Measurements from ENCODE around the gene FRMD1.

Gene FRMD1

GRCh38 chr6:168120390-168121302 lies 41.6 kb upstream of the FRMD1 start:
- Histone ChIP-seq H3K27me3 (replicated peaks; ENCODE audit: control insufficient read depth, insufficient read depth, low read length) (no peaks in the 10 kb centered on the region), H3K36me3 (ENCODE audit: control insufficient read depth, insufficient read depth, low read length) (no peaks in the 10 kb centered on the region), H3K4me3 (replicated peaks; ENCODE audit: low read depth, low read length) (no peak overlapping the region)
- no peak for DNase-seq (ENCODE audit: extremely low read depth, insufficient read length)
- no peak for TF ChIP-seq CTCF (IDR thresholded peaks at IDR 0.05; ENCODE audit: insufficient read depth, low read length, poor library complexity, severe bottlenecking)

GRCh38 chr6:168119539-168119938 lies 40.5 kb upstream of the FRMD1 start:
- TF ChIP-seq CTCF (IDR thresholded peaks at IDR 0.05; ENCODE audit: insufficient read depth, low read length, poor library complexity, severe bottlenecking) = no peak
- no peaks in the 10 kb centered on the region for H3K27me3 ChIP-seq (replicated peaks; ENCODE audit: control insufficient read depth, insufficient read depth, low read length)
- DNase-seq (ENCODE audit: extremely low read depth, insufficient read length) = no peak
- H3K36me3 ChIP-seq (ENCODE audit: control insufficient read depth, insufficient read depth, low read length) = no peaks in the 10 kb centered on the region
- H3K4me3 ChIP-seq (replicated peaks; ENCODE audit: low read depth, low read length) = no peak overlapping the region

- no peak for TF ChIP-seq CTCF (IDR thresholded peaks at IDR 0.05; ENCODE audit: insufficient read depth, low read length, poor library complexity, severe bottlenecking)
- no peak for DNase-seq (ENCODE audit: extremely low read depth, insufficient read length)
- no peak overlapping the region for H3K4me3 ChIP-seq (replicated peaks; ENCODE audit: low read depth, low read length)
- no peaks in the 10 kb centered on the region for H3K36me3 ChIP-seq (ENCODE audit: control insufficient read depth, insufficient read depth, low read length)
- no peaks in the 10 kb centered on the region for H3K27me3 ChIP-seq (replicated peaks; ENCODE audit: control insufficient read depth, insufficient read depth, low read length)
Measured at GRCh38 chr6:168118935-168119334, 39.9 kb upstream of the FRMD1 start.

- Histone ChIP-seq H3K27me3 (replicated peaks; ENCODE audit: control insufficient read depth, insufficient read depth, low read length) (no peaks in the 10 kb centered on the region), H3K4me3 (replicated peaks; ENCODE audit: low read depth, low read length) (no peak overlapping the region), H3K36me3 (ENCODE audit: control insufficient read depth, insufficient read depth, low read length) (no peaks in the 10 kb centered on the region)
- no peak for TF ChIP-seq CTCF (IDR thresholded peaks at IDR 0.05; ENCODE audit: insufficient read depth, low read length, poor library complexity, severe bottlenecking)
- DNase-seq (ENCODE audit: extremely low read depth, insufficient read length) = no peak
Measured at GRCh38 chr6:168117942-168118341, 38.9 kb upstream of the FRMD1 start.

GRCh38 chr6:168116975-168117899 lies 38.2 kb upstream of the FRMD1 start:
- Histone ChIP-seq H3K4me3 (replicated peaks; ENCODE audit: low read depth, low read length) (no peak overlapping the region), H3K27me3 (replicated peaks; ENCODE audit: control insufficient read depth, insufficient read depth, low read length) (no peaks in the 10 kb centered on the region), H3K36me3 (ENCODE audit: control insufficient read depth, insufficient read depth, low read length) (no peaks in the 10 kb centered on the region)
- no peak for TF ChIP-seq CTCF (IDR thresholded peaks at IDR 0.05; ENCODE audit: insufficient read depth, low read length, poor library complexity, severe bottlenecking)
- DNase-seq (ENCODE audit: extremely low read depth, insufficient read length) = no peak
